ENCODE measurements around the gene OR8A1. TPM values are rescaled to one million over a fixed set of nuclear protein-coding genes. Genes with fewer than 3 reads are reported as not detected.
A peak's percentile ranks its signal among the peaks of the same experiment; 100 is the strongest.

OR8A1 gene
- not detected in 2 replicates for total RNA-seq

DNA sequence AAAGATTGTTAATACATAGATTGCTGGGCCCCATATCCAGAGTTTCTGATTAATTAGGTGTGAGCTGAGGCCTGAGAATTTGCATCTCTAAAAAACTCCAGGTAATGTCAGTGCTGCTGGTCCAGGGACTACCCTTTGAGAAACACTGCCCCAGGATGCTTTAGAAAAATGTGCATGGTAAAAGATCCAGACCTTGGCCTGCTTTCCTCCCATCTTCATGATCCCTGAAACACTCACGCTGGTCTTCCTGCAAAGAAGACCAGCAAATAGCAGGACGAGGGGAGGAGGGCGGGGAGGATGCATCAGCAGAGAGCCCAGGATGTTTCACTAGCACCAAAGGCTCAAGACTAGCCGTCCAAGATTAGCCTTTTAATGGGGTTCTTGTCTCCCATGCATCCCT lies at the start of gene OR8A1:
Gene OR8A1 (plus strand): TSS at position 301 of the 400 bp plus-strand sequence. CDS start 123 bp downstream, outside the sequence.
- DNase-seq (ENCODE audit: low read depth, low spot score) = no peak

DNA sequence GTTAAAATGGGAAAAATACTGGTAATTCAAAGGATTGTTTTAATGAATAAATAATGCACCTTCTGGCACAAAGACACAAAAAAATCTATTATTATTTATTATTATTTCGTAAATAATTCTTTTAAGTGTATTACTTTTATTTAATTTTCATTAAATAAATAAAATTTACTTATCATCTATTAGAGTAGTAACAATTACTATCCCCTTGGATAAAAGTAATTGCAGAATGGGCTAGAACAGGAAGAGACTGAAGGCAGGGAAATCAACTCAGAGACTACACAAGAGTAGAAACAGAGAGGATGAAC lies 49.3 kb upstream of the OR8A1 start:
- DNase-seq (ENCODE audit: low read depth, low spot score) = no peak

DNA sequence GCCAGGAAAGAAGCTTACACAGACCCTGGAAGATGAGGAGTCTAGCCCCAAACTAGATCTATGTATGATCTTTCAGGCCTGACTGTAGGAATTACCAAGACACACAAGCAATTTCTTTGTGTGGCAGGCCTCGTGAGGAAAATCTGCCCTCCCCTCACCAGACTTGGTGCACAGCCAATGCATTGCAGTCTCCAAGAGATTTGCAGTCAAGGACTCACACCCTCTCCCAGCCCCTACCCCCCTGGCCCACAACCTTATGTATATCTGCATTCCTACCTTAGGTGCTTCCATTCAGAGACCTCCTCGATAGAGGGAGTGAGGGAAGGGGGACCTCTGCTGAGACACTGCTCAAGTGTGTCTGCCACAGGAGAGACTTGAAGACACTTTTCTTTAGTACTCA lies 36.2 kb upstream of the OR8A1 start:
- DNase-seq (ENCODE audit: low read depth, low spot score) = no peak

DNA sequence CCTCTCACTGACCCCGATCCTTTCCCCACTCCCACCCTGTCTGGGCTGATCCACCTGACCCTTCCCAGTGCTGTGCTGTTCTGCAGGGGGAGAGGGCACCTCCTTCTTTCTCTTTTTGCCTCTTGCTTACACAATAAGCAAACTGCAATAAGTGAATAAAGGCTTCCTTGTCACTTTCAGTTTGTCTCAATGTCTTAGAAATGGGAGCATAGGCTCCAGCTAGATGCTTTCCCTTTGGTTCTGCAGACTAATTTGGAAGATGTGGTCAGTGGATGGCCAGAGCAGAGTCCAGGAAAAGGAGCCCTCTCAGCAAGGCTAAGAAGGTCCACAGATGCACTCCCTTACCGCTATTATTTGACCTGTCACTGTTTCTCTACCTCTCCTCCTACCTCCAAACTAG lies 35.7 kb upstream of the OR8A1 start:
- DNase-seq (ENCODE audit: low read depth, low spot score) = no peak

DNA sequence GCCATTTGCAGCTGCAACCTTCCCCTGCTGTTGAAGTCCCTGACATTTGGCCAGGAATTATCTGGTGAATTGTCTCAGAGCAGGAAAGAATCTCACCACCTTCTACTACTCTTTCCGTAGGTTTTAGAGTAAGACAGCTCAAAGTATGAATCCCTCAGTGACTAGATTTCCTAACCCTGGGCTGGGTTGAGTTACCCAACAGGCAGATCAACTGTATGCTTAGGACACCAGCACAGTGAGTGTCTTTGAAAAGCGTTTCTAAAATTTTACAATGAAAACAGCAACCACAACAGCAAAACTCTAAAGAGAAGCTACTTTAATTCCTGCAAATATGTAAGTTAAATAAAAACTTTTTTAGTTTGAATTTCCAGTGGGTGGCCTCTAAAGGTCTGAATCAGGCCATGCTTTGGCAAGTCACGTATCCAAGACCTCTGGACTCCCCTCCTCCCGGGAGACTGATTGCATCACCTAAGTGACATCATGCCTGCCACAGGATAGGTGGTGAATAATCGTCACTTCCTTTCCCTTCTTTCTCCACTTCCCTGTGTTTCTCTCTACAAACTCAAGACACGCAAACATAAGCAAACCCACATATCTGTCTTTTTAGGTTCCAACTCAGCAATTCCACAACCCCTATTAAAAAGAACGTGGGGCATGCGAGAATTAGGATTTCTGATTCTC lies 34.1 kb upstream of the OR8A1 start:
- no peak for DNase-seq (ENCODE audit: low read depth, low spot score)

- DNase-seq (ENCODE audit: low read depth, low spot score) = no peak
Measured at GRCh38 chr11:124536520-124536919, 33.3 kb upstream of the OR8A1 start.

- DNase-seq (ENCODE audit: low read depth, low spot score) = no peak
Measured at GRCh38 chr11:124538019-124538418, 31.8 kb upstream of the OR8A1 start.

GRCh38 chr11:124541204-124541603 lies 28.6 kb upstream of the OR8A1 start:
- DNase-seq (ENCODE audit: low read depth, low spot score) = no peak

- no peak for DNase-seq (ENCODE audit: low read depth, low spot score)
Measured at GRCh38 chr11:124543145-124543544, 26.7 kb upstream of the OR8A1 start.

- no peak for DNase-seq (ENCODE audit: low read depth, low spot score)
Measured at GRCh38 chr11:124543554-124543953, 26.2 kb upstream of the OR8A1 start, which contains the start of gene OR8B12. Gene OR8B12 (minus strand): TSS chr11:124543654. CDS start chr11:124543654, 0 bp downstream.

GRCh38 chr11:124551189-124551588 lies 18.6 kb upstream of the OR8A1 start:
- DNase-seq (ENCODE audit: low read depth, low spot score) = no peak

DNA sequence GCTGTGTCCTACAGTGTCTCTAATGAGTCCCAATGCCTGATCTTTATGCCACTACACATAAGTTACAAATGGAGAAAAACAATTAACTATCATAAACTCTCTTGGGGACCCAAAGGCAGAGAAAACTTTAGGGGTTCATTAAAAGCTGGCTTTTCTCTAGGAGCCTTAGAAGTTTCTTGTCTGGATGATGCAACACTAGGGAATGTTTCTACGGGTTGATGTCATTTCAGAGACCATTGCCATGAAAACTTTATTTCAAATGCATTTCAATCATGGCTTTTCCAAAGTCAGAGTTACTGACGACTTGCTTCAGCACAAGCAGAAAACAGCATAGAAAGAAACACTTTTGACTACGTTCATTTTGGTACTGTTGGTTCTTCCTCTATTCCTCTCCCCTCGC lies 17.8 kb upstream of the OR8A1 start:
- DNase-seq (ENCODE audit: low read depth, low spot score) = no peak

- no peak for DNase-seq (ENCODE audit: low read depth, low spot score)
Measured at GRCh38 chr11:124556828-124557227, 13.0 kb upstream of the OR8A1 start.

DNA sequence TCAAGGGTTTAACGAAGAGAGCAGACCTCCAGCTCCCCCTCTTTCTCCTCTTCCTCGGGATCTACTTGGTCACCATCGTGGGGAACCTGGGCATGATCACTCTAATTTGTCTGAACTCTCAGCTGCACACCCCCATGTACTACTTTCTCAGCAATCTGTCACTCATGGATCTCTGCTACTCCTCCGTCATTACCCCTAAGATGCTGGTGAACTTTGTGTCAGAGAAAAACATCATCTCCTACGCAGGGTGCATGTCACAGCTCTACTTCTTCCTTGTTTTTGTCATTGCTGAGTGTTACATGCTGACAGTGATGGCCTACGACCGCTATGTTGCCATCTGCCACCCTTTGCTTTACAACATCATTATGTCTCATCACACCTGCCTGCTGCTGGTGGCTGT lies 363 bp downstream of the OR8A1 start:
- DNase-seq (ENCODE audit: low read depth, low spot score) = no peak

DNA sequence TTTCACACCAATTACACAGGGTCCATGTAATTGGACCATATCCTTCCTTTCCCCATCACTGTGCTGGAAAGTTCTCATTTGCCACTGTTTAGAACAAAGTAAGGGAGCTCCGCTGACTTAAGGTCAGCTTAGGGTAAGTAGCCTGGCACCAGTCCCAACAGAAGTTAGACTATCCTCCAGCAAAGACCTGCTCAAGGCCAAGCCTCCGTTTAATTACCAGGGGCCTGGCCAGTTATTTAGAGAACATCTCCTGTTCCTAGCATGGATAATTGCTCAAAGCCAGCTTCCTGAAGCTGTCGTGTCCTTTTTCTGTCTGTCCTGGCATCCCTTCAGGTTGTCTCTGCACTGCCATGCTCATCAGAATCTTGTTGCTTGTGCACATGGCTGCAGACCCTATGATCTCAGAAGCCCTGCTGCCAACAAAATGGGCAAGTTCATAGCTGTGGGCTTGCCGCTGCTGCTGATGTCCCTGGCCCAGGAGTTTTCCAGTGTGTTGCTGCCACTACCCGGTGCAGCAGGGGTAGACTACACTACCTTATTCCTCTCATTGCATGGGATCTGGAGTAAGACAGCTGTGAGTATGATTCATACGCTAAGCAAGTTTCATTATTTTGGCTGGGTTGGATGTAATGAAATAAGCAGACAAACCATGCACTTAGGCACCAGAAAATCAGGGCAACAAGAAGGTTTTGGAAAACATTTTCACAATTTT lies 8.1 kb downstream of the OR8A1 start:
- DNase-seq (ENCODE audit: low read depth, low spot score) = no peak

GRCh38 chr11:124578761-124579160 lies 9.0 kb downstream of the OR8A1 start:
- DNase-seq (ENCODE audit: low read depth, low spot score) = no peak

DNA sequence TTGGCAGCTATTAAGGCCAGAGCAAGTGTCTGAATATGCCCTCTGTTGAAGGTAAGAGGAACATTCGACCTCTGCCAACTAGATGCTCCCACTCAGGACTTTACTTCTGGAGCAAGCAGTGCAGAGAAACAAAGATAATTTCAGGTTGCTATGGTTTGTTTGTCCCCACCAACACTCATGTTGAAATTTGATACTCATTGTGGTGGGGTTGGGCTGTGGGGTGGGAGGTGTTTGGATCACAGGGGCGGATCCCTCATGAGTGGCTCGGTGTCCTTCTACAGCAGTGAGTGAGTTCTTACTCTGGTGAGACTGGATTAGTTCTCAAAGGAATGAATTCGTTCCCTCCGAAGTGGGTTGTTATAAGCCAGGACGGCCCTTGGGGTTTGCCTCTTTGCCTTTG lies 12.0 kb downstream of the OR8A1 start:
- no peak for DNase-seq (ENCODE audit: low read depth, low spot score)

DNA sequence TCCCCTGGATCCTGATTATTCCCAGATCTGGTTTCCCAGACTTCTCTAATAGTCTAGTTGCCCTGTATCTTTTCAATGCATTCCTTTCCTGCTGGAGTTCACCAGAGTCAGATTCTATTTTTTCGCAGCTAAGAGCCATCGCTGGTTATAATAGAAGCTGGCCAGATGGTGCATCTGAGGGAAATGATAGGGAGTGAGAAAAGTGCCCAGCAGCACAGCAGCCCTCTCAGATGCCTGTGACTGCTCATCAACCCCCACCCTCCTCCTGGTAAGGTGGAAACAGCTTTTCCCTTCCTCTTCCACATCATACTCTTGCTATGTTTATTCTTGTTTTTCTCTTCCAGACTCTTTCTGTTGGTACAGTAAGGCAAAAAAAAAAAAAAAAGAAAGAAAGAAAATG lies 12.8 kb downstream of the OR8A1 start:
- no peak for DNase-seq (ENCODE audit: low read depth, low spot score)

DNA sequence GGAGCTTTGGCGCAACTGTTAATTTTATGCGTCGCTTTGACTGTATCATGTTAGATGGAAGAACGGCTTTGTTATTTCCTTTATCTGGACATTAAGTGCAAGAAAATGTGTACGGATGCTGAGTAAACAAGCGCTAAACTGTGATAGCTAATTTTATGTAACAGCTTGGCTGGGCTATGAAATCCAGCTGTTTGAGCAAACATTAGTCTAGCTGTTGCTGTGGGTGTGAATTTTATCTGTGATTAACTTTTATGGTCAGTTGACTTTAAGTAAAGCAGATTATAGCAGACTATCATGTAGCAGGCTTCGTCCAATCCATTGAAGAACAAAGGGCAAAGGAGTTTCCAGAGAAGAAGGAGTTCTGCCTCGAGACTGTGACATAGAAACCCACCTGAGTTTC lies 14.0 kb downstream of the OR8A1 start:
- no peak for DNase-seq (ENCODE audit: low read depth, low spot score)

- no peak for DNase-seq (ENCODE audit: low read depth, low spot score)
Measured at GRCh38 chr11:124584681-124585372, 15.0 kb downstream of the OR8A1 start.

- DNase-seq (ENCODE audit: low read depth, low spot score) = peak; percentile 5
Measured at GRCh38 chr11:124586238-124586860, 16.6 kb downstream of the OR8A1 start.

DNA sequence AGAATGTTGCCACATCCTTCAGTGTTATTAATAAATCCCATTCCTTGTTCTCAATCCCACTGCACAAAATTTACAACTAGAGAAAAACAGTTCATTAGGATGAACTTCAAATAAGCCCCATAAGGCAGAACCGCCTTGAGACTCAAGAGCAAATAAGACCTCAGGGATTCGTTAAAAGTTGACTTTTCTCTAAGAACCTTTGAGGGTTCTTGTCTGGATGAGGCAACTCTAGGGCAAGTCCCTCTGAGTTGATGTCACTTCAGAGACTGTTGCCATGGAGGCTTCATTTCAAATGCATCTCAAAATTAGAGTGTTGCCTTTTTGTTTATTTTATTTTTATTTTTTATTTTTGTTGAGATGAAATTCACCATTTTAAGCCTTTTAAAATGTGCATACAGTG lies 21.6 kb downstream of the OR8A1 start:
- DNase-seq (ENCODE audit: low read depth, low spot score) = no peak

All from pulmonary artery endothelial cell (primary cell).